HepG2 (cell line): ENCODE measurements around the gene MINDY1.

Experiments
- ATF2 ChIP-seq: sonication (generic); formaldehyde crosslinking; IDR thresholded peaks from 2 replicates; pipeline ENCODE4 v1.4.0; 2020; ENCODE audit warnings: missing genetic modification reagents
- CTCF ChIP-seq: sonication (generic); formaldehyde crosslinking; IDR thresholded peaks from 2 replicates; pipeline ENCODE4 v1.5.0; 2020; ENCODE audit warnings: mild to moderate bottlenecking, missing genetic modification reagents, moderate library complexity
- ELK4 ChIP-seq: sonication (generic); formaldehyde crosslinking; IDR thresholded peaks from 2 replicates; pipeline ENCODE4 v1.9.0; 2021; ENCODE audit warnings: missing genetic modification reagents, borderline replicate concordance
- EZH2 ChIP-seq: conservative IDR thresholded peaks from 2 replicates; pipeline ENCODE4 v1.6.1; 2012; ENCODE audit warnings: mild to moderate bottlenecking, low read depth, low read length, moderate library complexity
- KLF16 ChIP-seq, 2 experiments: sonication (generic) in 1 of 2; formaldehyde crosslinking in 1 of 2; IDR thresholded peaks; 2 replicates each; pipeline versions ENCODE4 v1.6.1 to v1.8.0; 2016 to 2023; ENCODE audit warnings: missing genetic modification reagents in 2 of 2, missing compliant biosample characterization in 1 of 2
- PCBP2 ChIP-seq: fragments of 200-400 bp; formaldehyde crosslinking; optimal IDR thresholded peaks from 2 replicates; pipeline ENCODE3; 2018; ENCODE audit warnings: low read length, low read depth; ENCODE audit not compliant: poor library complexity, severe bottlenecking
- SNAPC5 ChIP-seq: sonication (generic); formaldehyde crosslinking; IDR thresholded peaks from 2 replicates; pipeline ENCODE4 v1.8.1; 2023; ENCODE audit warnings: mild to moderate bottlenecking, missing genetic modification reagents, borderline replicate concordance
- ZNF740 ChIP-seq: sonication (generic); formaldehyde crosslinking; IDR thresholded peaks from 2 replicates; pipeline ENCODE4 v1.4.0; 2020; ENCODE audit warnings: missing genetic modification reagents
- ZNF780A ChIP-seq: sonication (generic); formaldehyde crosslinking; IDR thresholded peaks from 2 replicates; pipeline ENCODE4 v1.8.0; 2022; ENCODE audit warnings: mild to moderate bottlenecking, missing genetic modification reagents, moderate library complexity

- TF ChIP-seq ZNF740 (no peak), SNAPC5 (CRISPR knock-in tag) (no peak), CTCF (CRISPR knock-in tag) (no peak), ELK4 (CRISPR knock-in tag) (no peak), EZH2 (no peak), PCBP2 (no peak), ZNF780A (CRISPR knock-in tag) (no peak), KLF16 (CRISPR knock-in tag; IDR thresholded peaks at IDR 0.05) (no peak), ATF2 (CRISPR knock-in tag) (no peak)
Observed at GRCh38 chr1:150987924-150988323, 18.8 kb downstream of the MINDY1 start.
